ENCODE measurements around the gene MAN2A1. TPM values are rescaled to one million over a fixed set of nuclear protein-coding genes. Genes with fewer than 3 reads are reported as not detected.

The MAN2A1 gene
- total RNA-seq, 1 donor from 2014 or later, result 21.3 TPM

- no peak for DNase-seq (ENCODE audit: low spot score in 2 of 2, unreplicated experiment in 2 of 2)
- H3K27me3 Mint-ChIP-seq (ENCODE audit: low read depth), result no peaks in the 10 kb centered on the region
- peaks cover 3% of the 10 kb centered on the region for H3K36me3 Mint-ChIP-seq
- TF ChIP-seq CTCF (IDR thresholded peaks at IDR 0.05; ENCODE audit: unreplicated experiment), result no peak
- no peaks in the 10 kb centered on the region for H3K4me1 Mint-ChIP-seq
- no peaks in the 10 kb centered on the region for H3K9me3 Mint-ChIP-seq
- H3K27ac Mint-ChIP-seq, result no peak overlapping the region
- no peak overlapping the region for H3K4me3 Mint-ChIP-seq
Observed at GRCh38 chr5:109873687-109874086, 184.0 kb downstream of the MAN2A1 start.

GRCh38 chr5:109874108-109874507 is 184.4 kb downstream of the MAN2A1 start:
- Mint-ChIP-seq H3K27me3 (ENCODE audit: low read depth) (no peaks in the 10 kb centered on the region), H3K27ac (no peak overlapping the region), H3K4me1 (no peaks in the 10 kb centered on the region), H3K4me3 (no peak overlapping the region), H3K9me3 (no peaks in the 10 kb centered on the region), H3K36me3 (peaks cover 3% of the 10 kb centered on the region)
- TF ChIP-seq CTCF (IDR thresholded peaks at IDR 0.05; ENCODE audit: unreplicated experiment), result no peak
- no peak for DNase-seq (ENCODE audit: low spot score in 2 of 2, unreplicated experiment in 2 of 2)

- no peak for TF ChIP-seq CTCF (IDR thresholded peaks at IDR 0.05; ENCODE audit: unreplicated experiment)
- no peak for DNase-seq (ENCODE audit: low spot score in 2 of 2, unreplicated experiment in 2 of 2)
- no peaks in the 10 kb centered on the region for H3K9me3 Mint-ChIP-seq
- H3K27ac Mint-ChIP-seq, result no peak overlapping the region
- H3K4me3 Mint-ChIP-seq, result no peak overlapping the region
- H3K27me3 Mint-ChIP-seq (ENCODE audit: low read depth), result no peaks in the 10 kb centered on the region
- no peaks in the 10 kb centered on the region for H3K36me3 Mint-ChIP-seq
- H3K4me1 Mint-ChIP-seq, result no peaks in the 10 kb centered on the region
Observed at GRCh38 chr5:109876030-109876725, 186.5 kb downstream of the MAN2A1 start.

- no peaks in the 10 kb centered on the region for H3K9me3 Mint-ChIP-seq
- DNase-seq (ENCODE audit: low spot score in 2 of 2, unreplicated experiment in 2 of 2), result no peak
- no peak overlapping the region for H3K4me3 Mint-ChIP-seq
- TF ChIP-seq CTCF (IDR thresholded peaks at IDR 0.05; ENCODE audit: unreplicated experiment), result no peak
- no peak overlapping the region for H3K27ac Mint-ChIP-seq
- no peaks in the 10 kb centered on the region for H3K4me1 Mint-ChIP-seq
- H3K27me3 Mint-ChIP-seq (ENCODE audit: low read depth), result no peaks in the 10 kb centered on the region
- no peaks in the 10 kb centered on the region for H3K36me3 Mint-ChIP-seq
Observed at GRCh38 chr5:109876941-109877669, 187.4 kb downstream of the MAN2A1 start.

- no peaks in the 10 kb centered on the region for H3K36me3 Mint-ChIP-seq
- H3K27me3 Mint-ChIP-seq (ENCODE audit: low read depth), result no peaks in the 10 kb centered on the region
- no peaks in the 10 kb centered on the region for H3K4me1 Mint-ChIP-seq
- H3K27ac Mint-ChIP-seq, result no peak overlapping the region
- no peak for DNase-seq (ENCODE audit: low spot score in 2 of 2, unreplicated experiment in 2 of 2)
- TF ChIP-seq CTCF (IDR thresholded peaks at IDR 0.05; ENCODE audit: unreplicated experiment), result no peak
- no peak overlapping the region for H3K4me3 Mint-ChIP-seq
- no peaks in the 10 kb centered on the region for H3K9me3 Mint-ChIP-seq
Observed at GRCh38 chr5:109877670-109878045, 187.9 kb downstream of the MAN2A1 start.
